GM10847 (cell line): ENCODE results near the gene KRT23.

Experiments
- POLR2A ChIP-seq: IDR thresholded peaks from 2 replicates; pipeline ENCODE4 v1.6.1; 2011; ENCODE audit not compliant: insufficient read length; ENCODE audit errors: extremely low read depth

The KRT23 gene

GRCh38 chr17:40901981-40902474 is 35.4 kb downstream of the KRT23 start:
- TF ChIP-seq POLR2A = no peak

- TF ChIP-seq POLR2A = no peak
Measured at GRCh38 chr17:40900809-40901356, 36.6 kb downstream of the KRT23 start.

GRCh38 chr17:40896916-40897455 is 40.5 kb downstream of the KRT23 start:
- no peak for TF ChIP-seq POLR2A

- TF ChIP-seq POLR2A = no peak
Measured at GRCh38 chr17:40895106-40895730, 42.2 kb downstream of the KRT23 start.

- TF ChIP-seq POLR2A = no peak
Measured at GRCh38 chr17:40888196-40888720, 49.2 kb downstream of the KRT23 start.

- no peak for TF ChIP-seq POLR2A
Measured at GRCh38 chr17:40886090-40886489, 51.4 kb downstream of the KRT23 start.

GRCh38 chr17:40884708-40885512 is 52.5 kb downstream of the KRT23 start, which contains the start of gene KRT20:
KRT20 (minus strand) TSS chr17:40885242; CDS start chr17:40885185, 57 bp downstream.
- no peak for TF ChIP-seq POLR2A

- TF ChIP-seq POLR2A = no peak
Measured at GRCh38 chr17:40883626-40884334, 53.7 kb downstream of the KRT23 start.

- no peak for TF ChIP-seq POLR2A
Measured at GRCh38 chr17:40883031-40883430, 54.4 kb downstream of the KRT23 start.

- no peak for TF ChIP-seq POLR2A
Measured at GRCh38 chr17:40879026-40879425, 58.4 kb downstream of the KRT23 start.

GRCh38 chr17:40878044-40878443 is 59.4 kb downstream of the KRT23 start:
- no peak for TF ChIP-seq POLR2A

- no peak for TF ChIP-seq POLR2A
Measured at GRCh38 chr17:40873801-40874200, 63.6 kb downstream of the KRT23 start.

GRCh38 chr17:40873255-40873654 is 64.2 kb downstream of the KRT23 start:
- TF ChIP-seq POLR2A = no peak
